GM12878 (cell line): Measurements from ENCODE around the gene C1QTNF9B. TPM values are rescaled to one million over a fixed set of nuclear protein-coding genes. Genes with fewer than 3 reads are reported as not detected.

Experiments used
- ATAC-seq: fragments of 200-7000 bp; cut with Tn5 transposase; 3 replicates; pipeline ENCODE4 v1.9.1; 2020; ENCODE audit warnings: mild to moderate bottlenecking, moderate library complexity
- BruUV-seq: library from RNA; stranded (reverse); fragments of 400-500 nt; replicated peaks from 2 replicates; lab custom pipeline; 2021; lab: Mats Ljungman, UMichigan
- CTCF ChIA-PET: fragments of 300-600 bp; sonication (Branson Sonifier 250); formaldehyde crosslinking; extraction: SDS; loops from one replicate; lab custom pipeline; 2021; ENCODE audit warnings: inconsistent platforms; lab: Yijun Ruan, JAX
- POLR2A ChIA-PET: fragments of 350-600 bp; formaldehyde crosslinking; extraction: SDS; loops from one replicate; lab custom pipeline; 2021; ENCODE audit warnings: inconsistent platforms; lab: Charles Lee
- RAD21 ChIA-PET: fragments of 300-600 bp; sonication (Branson Sonifier 250); formaldehyde crosslinking; loops from one replicate; lab custom pipeline; 2023; ENCODE audit warnings: antibody characterized with exemption; ENCODE audit not compliant: unreplicated experiment; lab: Charles Lee
- SMC1A ChIA-PET: fragments of 300-600 bp; sonication (Branson Sonifier 250); formaldehyde crosslinking; loops from one replicate; lab custom pipeline; 2023; ENCODE audit not compliant: unreplicated experiment, uncharacterized antibody; lab: Charles Lee
- DNase-seq: peaks from one replicate; pipeline ENCODE4 v3.0.0-alpha.2; 2011; ENCODE audit warnings: low read depth, low spot score
- FAIRE-seq: peaks from 3 replicates; lab custom pipeline; 2011; peaks lifted over from hg19 to GRCh38; lab: Jason Lieb, UNC
- H2AFZ ChIP-seq: 2 replicates; pipeline ENCODE4 v1.6.0; 2011; ENCODE audit warnings: low read depth, low read length, control low read depth; ENCODE audit not compliant: control insufficient read depth
- H3K27ac ChIP-seq: 2 replicates; pipeline ENCODE4 v1.5.1; 2011; ENCODE audit warnings: control low read depth; ENCODE audit not compliant: control insufficient read depth, insufficient read depth
- H3K27me3 ChIP-seq, 2 experiments: replicated peaks in 1 of 2; 2 replicates each; pipeline versions ENCODE4 v1.6.0 to v1.6.1; 2011; ENCODE audit warnings: low read length in 1 of 2; ENCODE audit not compliant: control insufficient read depth in 2 of 2, insufficient read depth in 2 of 2
- H3K36me3 ChIP-seq, 2 experiments: 2 replicates each; pipeline ENCODE4 v1.5.1; 2011; ENCODE audit warnings: low read length in 1 of 2; ENCODE audit not compliant: control insufficient read depth in 2 of 2, insufficient read depth in 2 of 2
- H3K4me1 ChIP-seq: 2 replicates; pipeline ENCODE4 v1.6.1; 2011; ENCODE audit warnings: mild to moderate bottlenecking, low read length, moderate library complexity, mixed read lengths; ENCODE audit not compliant: control insufficient read depth, insufficient read depth
- H3K4me2 ChIP-seq: 2 replicates; pipeline ENCODE4 v1.6.0; 2011; ENCODE audit warnings: control low read depth; ENCODE audit not compliant: control insufficient read depth, insufficient read depth
- H3K4me3 ChIP-seq: fragments of 200-600 bp; sonication (generic); 2 replicates; pipeline ENCODE4 v1.5.1; 2016
- H3K79me2 ChIP-seq: 2 replicates; pipeline ENCODE4 v1.6.0; 2011; ENCODE audit warnings: low read length; ENCODE audit not compliant: control insufficient read depth, insufficient read depth
- H3K9ac ChIP-seq: 2 replicates; pipeline ENCODE4 v1.8.0; 2011; ENCODE audit warnings: low read length, control low read depth, mixed read lengths; ENCODE audit not compliant: control insufficient read depth, insufficient read depth
- H3K9me3 ChIP-seq: replicated peaks from 3 replicates; pipeline ENCODE4 v1.5.1; 2011; ENCODE audit warnings: mild to moderate bottlenecking, low read length; ENCODE audit not compliant: control insufficient read depth, insufficient read depth
- H4K20me1 ChIP-seq: 2 replicates; pipeline ENCODE4 v1.6.0; 2011; ENCODE audit not compliant: control insufficient read depth, insufficient read depth
- MYB ChIP-seq: fragments of 150-350 bp; IDR thresholded peaks from 2 replicates; pipeline ENCODE4 v1.6.1; 2014; ENCODE audit warnings: mild to moderate bottlenecking, low read depth, low read length, borderline replicate concordance
- whole genome bisulfite sequencing: methylation state at CpG from one replicate; pipeline ENCODE4 v1.1.6; 2016; ENCODE audit warnings: low lambda C conversion rate; ENCODE audit not compliant: insufficient replicate concordance, insufficient coverage; ENCODE audit errors: missing lambda C conversion rate; 5-methylcytosine and 5-hydroxymethylcytosine counted together
- in situ Hi-C: fragments of 300-500 bp; cut with MboI; formaldehyde crosslinking; loops from 9 replicates; pipeline ENCODE4 v1.14.3; 2018; ENCODE audit warnings: mixed read lengths
- intact Hi-C: fragments of 100-400 bp; cut with micrococcal nuclease; formaldehyde crosslinking; loops from one replicate; pipeline ENCODE4 v1.14.2; 2022; ENCODE audit not compliant: unreplicated experiment
- polyA plus RNA-seq, 11 experiments: library from polyadenylated mRNA; depleted of rRNA in 4 of 11; unstranded in 6 of 11; stranded (reverse) in 5 of 11; fragments of >200 nt; fragmentation: Nextera tagmentation in 4 of 11; fragmentation: Illumina TruSeq in 1 of 11; extraction: Ambion mirVana in 4 of 11; extraction: Trizol in 1 of 11; gene quantifications; 1 replicate in 1 of 11; 2 replicates in 10 of 11; pipeline versions ENCODE4 v1.2.1 to v1.2.3, GENCODE V29; 2011 to 2016; ENCODE audit warnings: inconsistent platforms in 2 of 11, missing spikeins in 2 of 11, low read depth in 1 of 11
- total RNA-seq, 4 experiments: library from RNA; depleted of rRNA in 3 of 4; stranded (reverse); fragments of >200 nt in 3 of 4; fragmentation: Illumina TruSeq in 1 of 4; extraction: Trizol in 1 of 4; gene quantifications; 2 replicates each; pipeline versions ENCODE4 v1.2.1 to v1.2.3, GENCODE V29; 2013 to 2021
- TF ChIP-seq, protein P1 (sequence below): fragments of 450-650 bp; IDR thresholded peaks from 2 replicates; pipeline ENCODE4 v1.6.1; 2018; ENCODE audit warnings: mild to moderate bottlenecking, low read depth, moderate library complexity; ENCODE audit not compliant: partially characterized antibody

Gene C1QTNF9B
- total and polyA plus RNA-seq, 10 of the 15 experiments (the other 5 are each of a cell fraction or from before 2014, with no cell fraction given), result 0.10 to 0.48 (median 0.32) TPM; not detected in 6

- H3K36me3 ChIP-seq, result no peaks in the 10 kb centered on the region
- no peaks in the 10 kb centered on the region for H3K79me2 ChIP-seq
- ChIA-PET CTCF (interaction anchor here (0.6 to 1.8 kb wide), 5 partner anchors 33 to 74 kb away, joined by 3 to 5 read pairs (median 4); partner anchors contain the start of gene MIPEP), RAD21 (interaction anchor here (0.8 to 1.6 kb wide), 2 partner anchors 40 to 529 kb away, joined by 3 to 4 read pairs; no protein-coding TSS in a partner anchor), SMC1A (interaction anchor here (0.9 to 3.3 kb wide), 8 partner anchors 17 to 83 kb away, joined by 3 to 19 read pairs (median 6); no protein-coding TSS in a partner anchor), POLR2A (interaction anchor here (1.0 kb wide), 1 partner anchor 44 kb away, joined by 3 read pairs; no protein-coding TSS in a partner anchor)
- H3K27me3 ChIP-seq, result no peaks in the 10 kb centered on the region
- no peak for ATAC-seq
- TF ChIP-seq MYB, result no peak
- TF ChIP-seq, protein P1, sequence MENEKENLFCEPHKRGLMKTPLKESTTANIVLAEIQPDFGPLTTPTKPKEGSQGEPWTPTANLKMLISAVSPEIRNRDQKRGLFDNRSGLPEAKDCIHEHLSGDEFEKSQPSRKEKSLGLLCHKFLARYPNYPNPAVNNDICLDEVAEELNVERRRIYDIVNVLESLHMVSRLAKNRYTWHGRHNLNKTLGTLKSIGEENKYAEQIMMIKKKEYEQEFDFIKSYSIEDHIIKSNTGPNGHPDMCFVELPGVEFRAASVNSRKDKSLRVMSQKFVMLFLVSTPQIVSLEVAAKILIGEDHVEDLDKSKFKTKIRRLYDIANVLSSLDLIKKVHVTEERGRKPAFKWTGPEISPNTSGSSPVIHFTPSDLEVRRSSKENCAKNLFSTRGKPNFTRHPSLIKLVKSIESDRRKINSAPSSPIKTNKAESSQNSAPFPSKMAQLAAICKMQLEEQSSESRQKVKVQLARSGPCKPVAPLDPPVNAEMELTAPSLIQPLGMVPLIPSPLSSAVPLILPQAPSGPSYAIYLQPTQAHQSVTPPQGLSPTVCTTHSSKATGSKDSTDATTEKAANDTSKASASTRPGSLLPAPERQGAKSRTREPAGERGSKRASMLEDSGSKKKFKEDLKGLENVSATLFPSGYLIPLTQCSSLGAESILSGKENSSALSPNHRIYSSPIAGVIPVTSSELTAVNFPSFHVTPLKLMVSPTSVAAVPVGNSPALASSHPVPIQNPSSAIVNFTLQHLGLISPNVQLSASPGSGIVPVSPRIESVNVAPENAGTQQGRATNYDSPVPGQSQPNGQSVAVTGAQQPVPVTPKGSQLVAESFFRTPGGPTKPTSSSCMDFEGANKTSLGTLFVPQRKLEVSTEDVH, result no peak
- H3K27ac ChIP-seq, result no peak overlapping the region
- in situ Hi-C loops (no loop called here), intact Hi-C loops (no loop called here)
- no peak overlapping the region for H3K9ac ChIP-seq
- 89% methylated on average over 2 of the region's 2 CpGs for WGBS
- BruUV-seq, result no TSS peak
- H2AFZ ChIP-seq, result no peak overlapping the region
- no peak overlapping the region for H3K4me2 ChIP-seq
- no peak for DNase-seq
- no peak overlapping the region for H3K4me3 ChIP-seq
- peaks cover 56% of the 10 kb centered on the region for H3K4me1 ChIP-seq
- H4K20me1 ChIP-seq, result no peaks in the 10 kb centered on the region
- no peak for FAIRE-seq
- H3K9me3 ChIP-seq, result no peaks in the 10 kb centered on the region
Observed at GRCh38 chr13:23851106-23851505, 46.2 kb downstream of the C1QTNF9B start.
